Right cardiac atrium (tissue), 5 donors: ENCODE measurements around the gene SGO2. TPM values are rescaled to one million over a fixed set of nuclear protein-coding genes. Genes with fewer than 3 reads are reported as not detected.

Source experiments
- ATAC-seq, 2 donors: fragments of 200-7000 bp; cut with Tn5 transposase; one replicate each; pipeline versions ENCODE4 v1.8.0 to v1.9.1; 2020; ENCODE audit warnings: moderate library complexity in 2 of 2, mild to moderate bottlenecking in 1 of 2
- DNase-seq, 3 donors: peaks; one replicate each; pipeline ENCODE4 v3.0.0-alpha.2; 2020
- H3K27ac ChIP-seq: one replicate; pipeline ENCODE4 v1.5.1; 2013; ENCODE audit warnings: mild to moderate bottlenecking, low read length, control low read depth, moderate library complexity
- H3K27me3 ChIP-seq: one replicate; pipeline ENCODE4 v1.6.1; 2013; ENCODE audit not compliant: control insufficient read depth, insufficient read depth
- H3K4me1 ChIP-seq: one replicate; pipeline ENCODE4 v1.6.1; 2013; ENCODE audit warnings: low read length; ENCODE audit not compliant: control insufficient read depth, insufficient read depth
- H3K4me3 ChIP-seq: one replicate; pipeline ENCODE4 v1.5.1; 2013; ENCODE audit warnings: low read length, control low read depth
- H3K9me3 ChIP-seq: one replicate; pipeline ENCODE4 v1.6.1; 2013; ENCODE audit warnings: low read length; ENCODE audit not compliant: control insufficient read depth
- WGBS: extraction: QIAGEN DNeasy Blood & Tissue Kit; methylation state at CpG from one replicate; pipeline ENCODE4 v1.1.7; 2013; 5-methylcytosine and 5-hydroxymethylcytosine counted together
- intact Hi-C, 4 donors: fragments of 100-400 bp; cut with DNase I; formaldehyde crosslinking; loops; one replicate each; pipeline versions ENCODE4 v1.11.0 to v1.14.0; 2022 to 2023
- polyA plus RNA-seq: library from polyadenylated mRNA; stranded (reverse); fragments of 200-250 nt; gene quantifications from one replicate; pipeline ENCODE4 v1.2.3, GENCODE V29; 2013
- total RNA-seq, 4 donors: library from RNA; stranded (reverse); fragmentation: NEBNext Ultra II Directional; extraction: Animal tissue kit (Norgen Biotek cat#: 25700); gene quantifications; one replicate each; pipeline ENCODE4 v1.2.1, GENCODE V29; 2021
- donor health status: healthy with polysubstance abuse.
- donor health status: DM: no; HTN: yes; CAD: no.
- donor health status: DM: no; HTN: no; CAD: no.
- donor health status: DM: no; HTN: yes; CAD: no; lungs with severe emphysema.
- donor health status: DM: yes; HTN: yes; CAD: no.

SGO2 gene
- total and polyA plus RNA-seq, 5 donors, result 0.81 to 2.6 (median 1.2) TPM

DNA sequence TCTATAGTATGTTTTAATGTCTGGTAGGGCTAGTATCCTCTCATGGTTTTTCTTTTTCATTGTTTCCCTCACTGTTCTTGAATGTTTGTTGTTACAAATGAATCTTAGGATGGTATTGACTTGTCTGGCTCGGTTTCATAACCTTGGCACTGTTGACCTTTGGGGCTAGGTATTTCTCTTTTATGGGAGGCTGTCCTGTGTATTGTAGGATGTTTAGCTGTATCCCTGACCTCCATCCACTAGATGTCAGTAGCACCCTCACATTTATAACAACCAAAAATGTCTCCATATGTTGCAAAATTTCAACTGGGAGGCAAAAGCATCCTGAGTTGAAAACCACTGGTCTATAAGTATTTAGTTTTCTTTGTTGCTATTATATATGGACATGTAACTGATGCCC is 52.8 kb downstream of the SGO2 start:
- intact Hi-C loops, result loop anchor here in 2 of 4 donors (5.0 kb wide), 1 partner anchor 124 kb away; no protein-coding TSS in a partner anchor
- Histone ChIP-seq H3K27ac (no peak overlapping the region), H3K4me1 (no peaks in the 10 kb centered on the region), H3K4me3 (no peak overlapping the region), H3K9me3 (no peaks in the 10 kb centered on the region), H3K27me3 (no peaks in the 10 kb centered on the region)
- WGBS, result 94% methylated on average over 1 of the region's 1 CpG
- ATAC-seq, result peak in 1 of 2 donors; percentile 31
- DNase-seq, result no peak

DNA sequence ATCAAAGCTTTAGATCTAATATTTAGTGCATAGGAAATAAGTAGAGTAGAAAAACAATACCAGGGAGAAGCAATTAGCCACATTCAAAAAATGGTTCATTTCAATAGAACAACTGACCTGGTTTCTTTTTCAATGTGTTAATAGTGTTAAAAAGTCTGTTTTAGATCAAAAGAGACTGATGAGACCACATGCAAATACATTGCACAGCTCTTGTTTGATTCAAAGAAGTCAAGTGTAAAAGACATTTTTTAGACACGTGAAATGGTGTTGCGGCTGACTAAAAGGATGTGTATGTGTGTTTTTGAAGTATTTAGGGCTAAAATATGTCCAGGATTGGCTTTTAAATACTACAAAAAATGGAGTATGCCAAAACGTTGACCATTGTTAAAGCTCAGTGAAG is 58.6 kb downstream of the SGO2 start:
- H3K27ac ChIP-seq, result no peak overlapping the region
- WGBS, result 92% methylated on average over 3 of the region's 3 CpGs
- H3K4me3 ChIP-seq, result no peak overlapping the region
- ATAC-seq, result no peak
- no peaks in the 10 kb centered on the region for H3K27me3 ChIP-seq
- intact Hi-C loops, result loop anchor here in 1 of 4 donors (10.0 kb wide), 1 partner anchor 110 kb away; no protein-coding TSS in a partner anchor
- H3K9me3 ChIP-seq, result no peaks in the 10 kb centered on the region
- no peak for DNase-seq
- H3K4me1 ChIP-seq, result peaks cover 3% of the 10 kb centered on the region

DNA sequence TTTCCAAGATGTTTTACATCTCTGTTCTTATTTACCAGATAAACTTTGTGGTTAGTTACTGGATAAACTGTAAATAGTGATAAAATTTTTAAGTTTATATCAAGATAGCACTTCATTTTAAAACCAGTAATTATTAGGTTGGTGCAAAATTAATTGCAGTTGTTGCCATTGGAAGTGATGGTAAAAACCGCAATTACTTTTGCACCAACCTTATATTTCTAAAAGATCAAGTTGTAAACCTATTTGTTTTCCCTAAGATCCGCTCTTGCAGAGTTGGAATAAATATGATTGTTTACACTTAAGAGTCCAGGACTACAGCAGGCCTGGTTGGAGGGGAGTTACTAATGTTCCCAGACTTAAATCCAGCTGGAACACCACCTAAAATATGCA is 59.3 kb downstream of the SGO2 start:
- H3K27me3 ChIP-seq, result no peaks in the 10 kb centered on the region
- no peaks in the 10 kb centered on the region for H3K9me3 ChIP-seq
- no peak for ATAC-seq
- peak overlapping the region; percentile 43 for H3K4me3 ChIP-seq
- intact Hi-C loops, result loop anchor here in 1 of 4 donors (10.0 kb wide), 1 partner anchor 109 kb away; no protein-coding TSS in a partner anchor
- H3K4me1 ChIP-seq, result peaks cover 3% of the 10 kb centered on the region
- no peak overlapping the region for H3K27ac ChIP-seq
- DNase-seq, result no peak
- WGBS, result 20% methylated on average over 2 of the region's 2 CpGs

DNA sequence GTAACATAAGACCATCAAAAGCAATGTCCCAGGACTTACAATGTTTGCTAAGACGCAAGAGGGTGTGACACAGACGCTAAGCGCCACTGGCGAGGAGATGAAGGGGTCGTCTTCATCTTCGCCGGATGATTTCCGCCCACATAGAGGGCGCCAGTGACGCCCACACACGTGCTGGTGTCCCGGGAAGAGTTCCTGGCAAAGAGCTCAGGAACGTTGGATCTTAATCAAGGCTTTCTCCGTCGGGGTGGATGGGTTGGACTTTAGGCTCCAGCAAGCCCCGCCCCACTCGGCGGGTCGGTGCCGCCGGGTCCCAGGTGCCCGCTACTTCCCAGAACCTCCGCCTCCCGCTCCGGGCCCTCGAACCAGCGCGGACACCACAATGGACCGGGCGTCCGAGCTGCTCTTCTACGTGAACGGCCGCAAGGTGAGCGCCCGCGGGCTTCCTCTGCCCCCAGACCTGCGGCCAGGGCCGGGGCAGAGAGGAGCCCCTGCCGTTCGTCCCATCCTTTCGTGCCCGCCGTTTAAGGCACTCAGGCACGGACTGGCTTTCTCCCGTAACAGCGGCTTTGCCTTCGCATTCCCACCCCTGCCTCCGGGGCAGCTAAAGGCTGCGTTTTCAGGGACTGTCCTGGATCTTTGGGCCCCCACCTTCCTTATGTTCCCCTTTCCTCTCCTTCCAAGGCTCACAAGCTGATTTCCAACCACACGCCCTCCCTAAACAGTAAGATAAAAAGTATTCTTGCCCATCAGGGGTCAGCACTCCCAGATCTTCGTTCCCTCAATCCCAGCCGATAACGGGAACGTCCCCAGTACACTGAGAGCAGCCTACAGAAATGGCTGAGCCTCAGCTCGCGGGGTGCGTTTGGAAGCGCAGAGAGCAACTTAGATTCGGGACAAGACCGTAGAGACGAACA is 60.0 kb downstream of the SGO2 start, which contains the start of gene AOX1:
AOX1 (plus strand) TSS at position 285 of the 914 bp plus-strand sequence; CDS start at position 380, 95 bp downstream.
- Histone ChIP-seq H3K27ac (peak within 1 kb of the TSS; percentile 14), H3K9me3 (no peaks in the 10 kb centered on the region), H3K4me3 (peak within 1 kb of the TSS; percentile 43), H3K4me1 (peaks cover 3% of the 10 kb centered on the region), H3K27me3 (no peaks in the 10 kb centered on the region)
- ATAC-seq, result peak; percentile 89 to 90
- intact Hi-C loops, result loop anchor here in 1 of 4 donors (10.0 kb wide), 1 partner anchor 109 kb away; no protein-coding TSS in a partner anchor
- WGBS, result 3% methylated on average over 62 of the region's 62 CpGs
- peak; percentile 67 to 89 (median 79) for DNase-seq

DNA sequence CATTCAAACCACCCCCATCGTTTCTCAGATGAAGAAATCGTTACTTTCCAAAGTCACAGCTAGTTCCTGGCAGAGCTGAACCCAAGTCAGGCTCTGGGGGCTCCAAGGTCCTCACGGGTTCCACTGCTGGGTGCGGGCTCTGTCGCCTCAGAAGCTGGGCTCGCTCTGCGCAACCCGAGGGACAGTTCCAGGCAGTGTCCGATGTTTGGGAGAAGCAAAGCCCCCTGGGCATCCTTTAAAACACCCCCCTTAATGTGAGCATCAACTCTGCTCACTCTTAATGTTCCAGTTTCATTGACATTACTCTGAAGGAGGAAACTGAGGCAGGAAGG is 60.6 kb downstream of the SGO2 start:
- DNase-seq (no peak), ATAC-seq (peak; percentile 30 to 52)
- Histone ChIP-seq H3K4me1 (peaks cover 3% of the 10 kb centered on the region), H3K27ac (no peak overlapping the region), H3K27me3 (no peaks in the 10 kb centered on the region), H3K9me3 (no peaks in the 10 kb centered on the region), H3K4me3 (no peak overlapping the region)
- intact Hi-C loops, result loop anchor here in 1 of 4 donors (10.0 kb wide), 1 partner anchor 108 kb away; no protein-coding TSS in a partner anchor
- 60% methylated on average over 9 of the region's 9 CpGs for WGBS

DNA sequence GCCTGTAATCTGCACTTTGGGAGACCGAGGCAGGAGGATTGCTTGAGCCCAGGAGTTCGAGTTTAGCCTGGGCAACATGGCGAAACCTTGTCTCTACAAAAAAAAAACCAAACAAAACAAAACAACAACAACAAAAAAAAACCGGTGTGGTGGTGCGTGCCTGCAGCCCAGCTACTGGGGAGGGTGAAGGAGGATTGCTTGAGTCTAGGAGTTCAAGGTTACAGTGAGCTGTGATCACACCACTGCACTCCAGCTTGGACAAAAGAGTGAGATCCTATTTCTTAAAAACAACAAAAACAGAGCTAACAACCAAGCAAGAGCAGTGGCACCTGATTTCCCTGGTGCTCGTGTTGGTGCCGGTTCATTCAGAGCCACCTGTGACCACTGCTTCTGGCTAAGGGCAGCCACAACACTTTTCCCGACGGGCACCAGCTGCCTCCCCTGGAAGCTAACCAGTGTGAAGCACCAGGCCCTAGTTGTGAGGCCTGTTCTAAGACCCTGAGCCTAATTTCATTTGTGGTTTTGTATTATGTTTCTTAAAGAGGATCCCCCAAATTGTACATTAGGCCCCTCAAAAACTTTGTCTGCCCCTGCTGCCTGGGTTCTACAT is 61.1 kb downstream of the SGO2 start:
- no peaks in the 10 kb centered on the region for H3K27me3 ChIP-seq
- intact Hi-C loops, result loop anchor here in 1 of 4 donors (10.0 kb wide), 1 partner anchor 108 kb away; no protein-coding TSS in a partner anchor
- DNase-seq (no peak), ATAC-seq (no peak)
- H3K4me3 ChIP-seq, result no peak overlapping the region
- whole genome bisulfite sequencing, result 96% methylated on average over 9 of the region's 9 CpGs
- no peaks in the 10 kb centered on the region for H3K9me3 ChIP-seq
- H3K4me1 ChIP-seq, result peaks cover 3% of the 10 kb centered on the region
- H3K27ac ChIP-seq, result no peak overlapping the region

DNA sequence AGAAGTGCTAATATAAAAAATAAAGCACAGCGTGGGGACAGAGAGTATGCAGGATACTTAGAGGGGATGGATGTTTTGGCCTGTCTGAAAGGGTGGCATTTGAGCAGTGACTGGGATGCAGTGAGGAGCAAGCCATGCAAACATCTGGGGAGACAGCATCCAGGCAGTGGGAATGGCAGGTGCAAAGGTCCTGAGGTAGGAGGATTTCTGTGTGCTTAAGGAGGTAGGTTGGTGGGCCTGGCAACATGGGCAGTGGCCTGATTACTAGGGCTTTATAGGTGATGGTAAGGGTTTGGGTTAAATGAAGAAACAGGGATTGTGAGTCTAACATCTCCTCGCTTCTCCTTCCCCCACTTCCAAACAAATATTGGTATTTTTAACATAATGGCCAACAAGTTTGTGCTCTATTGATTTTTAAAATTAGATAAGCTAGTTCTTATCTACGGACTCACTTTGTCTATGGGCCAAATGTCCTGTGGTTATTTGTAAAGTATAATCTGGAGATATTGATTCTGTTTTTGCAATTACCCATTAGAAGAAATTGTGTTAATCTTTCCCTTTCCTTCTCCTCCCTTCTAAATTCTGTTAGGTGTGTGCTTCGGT is 62.2 kb downstream of the SGO2 start:
- WGBS, result 88% methylated on average over 4 of the region's 4 CpGs
- Histone ChIP-seq H3K4me1 (peaks cover 3% of the 10 kb centered on the region), H3K27ac (no peak overlapping the region), H3K27me3 (no peaks in the 10 kb centered on the region), H3K9me3 (no peaks in the 10 kb centered on the region), H3K4me3 (no peak overlapping the region)
- intact Hi-C loops, result loop anchor here in 1 of 4 donors (10.0 kb wide), 1 partner anchor 107 kb away; no protein-coding TSS in a partner anchor
- DNase-seq (no peak), ATAC-seq (no peak)

DNA sequence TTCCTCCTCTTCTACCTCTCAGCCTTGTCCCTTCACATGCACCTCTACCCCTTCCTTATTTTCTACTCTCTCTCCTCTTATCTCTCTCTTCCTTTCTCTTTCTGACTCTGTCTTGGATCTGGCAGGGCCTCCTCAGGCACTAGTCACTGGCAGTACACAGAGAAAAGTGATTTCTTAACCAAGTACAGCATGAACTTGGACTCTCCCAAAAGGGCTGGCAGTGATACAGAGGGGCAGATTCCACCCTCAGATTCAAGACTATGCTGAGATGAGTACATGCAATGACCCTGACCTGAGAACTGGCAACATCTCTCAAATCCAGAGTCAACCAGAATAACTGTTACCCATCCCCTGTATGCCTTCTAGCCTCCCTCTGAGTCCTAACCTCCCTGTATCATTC is 64.1 kb downstream of the SGO2 start:
- peak in 2 of 3 donors; percentile 52 to 72 for DNase-seq
- Histone ChIP-seq H3K27me3 (no peaks in the 10 kb centered on the region), H3K4me3 (no peak overlapping the region), H3K27ac (no peak overlapping the region), H3K9me3 (no peaks in the 10 kb centered on the region), H3K4me1 (peaks cover 3% of the 10 kb centered on the region)
- peak; percentile 63 to 66 for ATAC-seq
- intact Hi-C loops, result no loop called here

DNA sequence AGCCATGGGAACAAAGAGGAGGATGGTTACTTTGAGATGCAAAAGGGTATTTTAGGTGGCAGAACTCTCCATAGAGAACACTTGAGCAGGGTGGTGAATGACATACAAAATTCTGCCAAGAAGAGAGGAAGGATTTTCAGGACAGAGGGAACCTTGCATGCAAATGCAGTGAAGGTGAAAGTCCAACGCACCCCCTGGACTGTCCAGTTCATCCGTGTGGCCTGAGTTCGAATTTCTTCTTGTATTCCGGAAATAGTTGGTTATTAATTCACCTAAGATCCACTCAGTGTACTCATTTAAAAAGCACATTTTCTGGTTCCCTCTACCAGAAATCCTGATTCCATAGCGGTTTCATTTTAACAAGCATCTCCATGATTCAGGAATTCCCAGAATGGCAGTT is 65.3 kb downstream of the SGO2 start:
- ATAC-seq (no peak), DNase-seq (no peak)
- H3K9me3 ChIP-seq, result no peaks in the 10 kb centered on the region
- intact Hi-C loops, result no loop called here
- 78% methylated on average over 5 of the region's 5 CpGs for WGBS
- H3K4me1 ChIP-seq, result no peaks in the 10 kb centered on the region
- no peak overlapping the region for H3K27ac ChIP-seq
- no peaks in the 10 kb centered on the region for H3K27me3 ChIP-seq
- H3K4me3 ChIP-seq, result no peak overlapping the region

DNA sequence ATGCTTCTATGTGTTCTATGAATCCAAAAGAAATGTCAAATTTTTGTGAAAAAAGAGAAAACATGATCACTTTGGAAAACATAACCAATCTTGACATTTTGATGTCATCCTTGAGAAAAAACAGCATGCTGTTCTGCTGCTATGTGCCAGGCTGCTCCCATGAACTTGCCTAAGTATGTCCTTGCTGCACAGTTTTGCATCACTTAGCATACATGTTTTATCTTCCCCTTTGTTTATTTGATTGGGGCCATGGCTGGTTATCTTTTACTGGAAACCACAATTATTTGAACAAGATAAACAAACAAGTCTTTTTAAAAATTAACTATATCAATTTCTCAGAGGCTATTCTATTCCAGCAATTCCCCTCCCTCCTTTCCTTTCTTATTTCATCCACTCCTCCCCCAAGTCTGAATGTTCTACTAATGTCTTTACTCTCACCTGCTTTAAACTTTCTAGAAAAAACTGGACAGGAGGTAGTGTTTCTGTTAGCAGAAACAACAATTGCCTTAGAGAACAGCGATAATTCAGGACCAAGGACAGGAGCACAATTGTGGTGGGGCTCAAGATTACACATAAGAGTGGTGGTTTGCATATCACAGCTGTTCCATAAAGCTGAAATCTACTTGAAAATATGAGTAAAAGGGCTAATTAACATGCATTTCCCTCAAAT is 66.5 kb downstream of the SGO2 start:
- no peak for ATAC-seq
- DNase-seq, result no peak
- Histone ChIP-seq H3K4me3 (no peak overlapping the region), H3K4me1 (no peaks in the 10 kb centered on the region), H3K27ac (no peak overlapping the region), H3K9me3 (no peaks in the 10 kb centered on the region), H3K27me3 (no peaks in the 10 kb centered on the region)
- WGBS, result 65% methylated on average over 1 of the region's 1 CpG
- intact Hi-C loops, result no loop called here
